Thyroid gland (tissue), 4 donors: ENCODE data around the gene MITF.

Source experiments
- CTCF ChIP-seq, 6 experiments: fragments of 200-600 bp in 3 of 6; fragments of 450-650 bp in 3 of 6; sonication (generic) in 3 of 6; IDR thresholded peaks; one replicate each; pipeline ENCODE4 v1.5.1; 2016 to 2019; ENCODE audit warnings: antibody characterized with exemption in 6 of 6, mild to moderate bottlenecking in 2 of 6, inconsistent platforms in 1 of 6, moderate library complexity in 1 of 6
- POLR2A ChIP-seq, 2 donors: fragments of 450-650 bp; IDR thresholded peaks; one replicate each; pipeline ENCODE4 v1.6.1; 2017; ENCODE audit warnings: antibody characterized with exemption in 2 of 2, mild to moderate bottlenecking in 2 of 2, moderate library complexity in 1 of 2

- TF ChIP-seq CTCF (IDR thresholded peaks at IDR 0.05) (no peak), POLR2A (IDR thresholded peaks at IDR 0.05) (no peak)
Measured at GRCh38 chr3:69861556-69861955, 122.3 kb downstream of the MITF start.
